ENCODE results near the gene ATF7IP2. TPM values are rescaled to one million over a fixed set of nuclear protein-coding genes. Genes with fewer than 3 reads are reported as not detected.

Gene ATF7IP2
- total RNA-seq, 6 donors from 2014 or later: 4.2 to 13.6 (median 10.2) TPM

DNA sequence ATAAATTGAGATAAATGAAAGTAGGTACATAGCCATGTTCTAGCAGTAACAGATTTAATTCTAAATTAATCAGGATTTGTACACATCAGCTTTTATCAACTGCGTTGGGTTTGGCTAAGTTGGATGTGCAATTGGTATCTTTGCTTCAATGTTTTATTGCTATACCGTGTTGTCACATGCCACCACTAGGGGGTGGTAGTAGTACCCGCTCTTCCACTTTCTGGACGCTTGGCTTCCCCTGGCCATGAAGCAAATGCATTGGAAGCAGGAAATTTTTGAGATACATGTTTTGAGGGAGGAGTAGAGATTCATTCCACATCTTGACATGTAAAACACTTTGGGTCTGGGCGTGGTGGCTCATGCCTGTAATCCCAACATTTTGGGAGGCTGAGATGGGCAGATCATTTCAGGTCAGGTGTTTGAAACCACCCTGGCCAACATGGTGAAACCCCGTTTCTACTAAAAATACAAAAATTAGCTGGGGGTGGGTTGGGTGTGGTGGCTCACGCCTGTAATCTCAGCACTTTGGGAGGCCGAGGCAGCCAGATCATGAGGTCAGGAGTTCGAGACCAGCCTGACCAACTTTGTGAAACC lies 135.9 kb downstream of the ATF7IP2 start:
- WGBS, 2 donors: 38 to 49% methylated on average over 9 of the region's 9 CpGs
- H3K27ac ChIP-seq: peak overlapping the region in 1 of 4 donors; percentile 18
- H3K4me3 ChIP-seq: no peak overlapping the region
- H3K36me3 ChIP-seq: peaks cover 0 to 56% (median 21%) of the 10 kb centered on the region in 4 donors
- DNase-seq (peak in 1 of 2 donors; percentile 35), ATAC-seq (ENCODE audit: low FRiP score in 2 of 2) (peak in 1 of 2 donors; percentile 73)
- no peak for TF ChIP-seq POLR2A (IDR thresholded peaks at IDR 0.05)
- TF ChIP-seq, protein P1, sequence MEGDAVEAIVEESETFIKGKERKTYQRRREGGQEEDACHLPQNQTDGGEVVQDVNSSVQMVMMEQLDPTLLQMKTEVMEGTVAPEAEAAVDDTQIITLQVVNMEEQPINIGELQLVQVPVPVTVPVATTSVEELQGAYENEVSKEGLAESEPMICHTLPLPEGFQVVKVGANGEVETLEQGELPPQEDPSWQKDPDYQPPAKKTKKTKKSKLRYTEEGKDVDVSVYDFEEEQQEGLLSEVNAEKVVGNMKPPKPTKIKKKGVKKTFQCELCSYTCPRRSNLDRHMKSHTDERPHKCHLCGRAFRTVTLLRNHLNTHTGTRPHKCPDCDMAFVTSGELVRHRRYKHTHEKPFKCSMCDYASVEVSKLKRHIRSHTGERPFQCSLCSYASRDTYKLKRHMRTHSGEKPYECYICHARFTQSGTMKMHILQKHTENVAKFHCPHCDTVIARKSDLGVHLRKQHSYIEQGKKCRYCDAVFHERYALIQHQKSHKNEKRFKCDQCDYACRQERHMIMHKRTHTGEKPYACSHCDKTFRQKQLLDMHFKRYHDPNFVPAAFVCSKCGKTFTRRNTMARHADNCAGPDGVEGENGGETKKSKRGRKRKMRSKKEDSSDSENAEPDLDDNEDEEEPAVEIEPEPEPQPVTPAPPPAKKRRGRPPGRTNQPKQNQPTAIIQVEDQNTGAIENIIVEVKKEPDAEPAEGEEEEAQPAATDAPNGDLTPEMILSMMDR (IDR thresholded peaks at IDR 0.05): peak; percentile 54 to 83 (median 78)
- TF ChIP-seq POLR2AphosphoS5 (IDR thresholded peaks at IDR 0.05): peak in 1 of 2 donors; percentile 30
- TF ChIP-seq EP300 (IDR thresholded peaks at IDR 0.05): no peak
- H3K9me3 ChIP-seq: peaks cover 0 to 3% (median 0%) of the 10 kb centered on the region in 4 donors
- H3K27me3 ChIP-seq: no peaks in the 10 kb centered on the region
- peaks cover 0 to 17% (median 8%) of the 10 kb centered on the region in 4 donors for H3K4me1 ChIP-seq

DNA sequence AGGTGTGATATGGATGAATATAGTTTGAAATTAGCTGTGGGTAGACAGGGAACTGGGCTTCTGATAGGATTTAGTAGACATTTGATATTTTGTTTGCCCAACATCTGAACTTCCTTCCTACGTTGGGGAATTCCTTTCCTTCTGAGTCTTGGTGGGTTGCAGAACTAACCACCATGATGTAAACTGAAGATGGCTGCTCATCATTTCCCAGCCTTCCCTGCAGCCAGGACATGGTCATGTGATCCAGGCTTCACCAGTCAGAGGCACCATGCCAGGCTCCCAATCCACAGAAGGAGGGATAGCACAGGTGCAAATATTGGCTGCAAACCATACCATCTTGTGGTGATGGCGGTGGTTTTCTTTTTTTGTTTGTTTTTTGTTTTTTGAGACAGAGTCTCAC lies 137.1 kb downstream of the ATF7IP2 start:
- WGBS, 2 donors: 61 to 67% methylated on average over 2 of the region's 2 CpGs
- peaks cover 0 to 66% (median 25%) of the 10 kb centered on the region in 4 donors for H3K36me3 ChIP-seq
- no peaks in the 10 kb centered on the region for H3K9me3 ChIP-seq
- ATAC-seq (ENCODE audit: low FRiP score in 2 of 2) (no peak), DNase-seq (no peak)
- H3K27me3 ChIP-seq: no peaks in the 10 kb centered on the region
- H3K4me3 ChIP-seq: no peak overlapping the region
- H3K27ac ChIP-seq: no peak overlapping the region
- TF ChIP-seq EP300 (IDR thresholded peaks at IDR 0.05): no peak
- TF ChIP-seq POLR2AphosphoS5 (IDR thresholded peaks at IDR 0.05): no peak
- TF ChIP-seq POLR2A (IDR thresholded peaks at IDR 0.05): no peak
- TF ChIP-seq, protein P1 (IDR thresholded peaks at IDR 0.05): no peak
- H3K4me1 ChIP-seq: peaks cover 0 to 17% (median 8%) of the 10 kb centered on the region in 4 donors

DNA sequence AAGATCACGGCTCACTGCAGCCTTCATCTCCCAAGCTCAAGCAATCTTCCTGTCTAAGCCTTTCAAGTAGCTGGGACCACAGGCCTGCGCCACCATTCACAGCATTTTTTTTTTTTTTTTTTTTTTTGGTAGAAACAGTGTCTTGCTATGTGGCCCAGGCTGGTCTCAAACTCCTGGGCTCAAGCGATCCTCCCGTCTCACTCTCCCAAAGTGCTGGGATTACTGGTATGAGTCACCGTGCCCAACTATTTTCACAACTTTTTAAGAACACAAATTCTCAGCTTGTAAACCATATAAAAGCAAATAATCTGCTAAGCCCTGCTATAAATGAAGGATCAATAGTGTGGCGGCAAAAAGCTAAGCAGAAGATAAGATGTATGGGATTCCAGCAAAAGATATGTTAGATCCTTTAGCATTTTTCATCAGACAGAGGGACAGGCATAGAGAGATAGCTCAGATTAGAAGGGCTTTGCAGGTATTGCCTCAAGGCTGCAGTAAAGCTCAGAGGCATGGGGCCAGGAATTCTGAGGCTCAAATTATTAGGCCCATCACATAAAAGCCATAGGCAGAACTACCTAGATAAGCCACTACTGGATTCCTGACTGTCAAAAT lies 139.5 kb downstream of the ATF7IP2 start:
- ATAC-seq (ENCODE audit: low FRiP score in 2 of 2): no peak
- Histone ChIP-seq H3K4me1 (peaks cover 0 to 17% (median 3%) of the 10 kb centered on the region in 4 donors), H3K27me3 (no peaks in the 10 kb centered on the region), H3K36me3 (peaks cover 0 to 84% (median 35%) of the 10 kb centered on the region in 4 donors), H3K9me3 (no peaks in the 10 kb centered on the region), H3K27ac (no peak overlapping the region), H3K4me3 (no peak overlapping the region)
- 93 to 96% methylated on average over 6 of the region's 6 CpGs for WGBS, 2 donors
- no peak for TF ChIP-seq POLR2A (IDR thresholded peaks at IDR 0.05)
- TF ChIP-seq, protein P1 (IDR thresholded peaks at IDR 0.05): no peak
- no peak for TF ChIP-seq EP300 (IDR thresholded peaks at IDR 0.05)
- TF ChIP-seq POLR2AphosphoS5 (IDR thresholded peaks at IDR 0.05): no peak
- no peak for DNase-seq

DNA sequence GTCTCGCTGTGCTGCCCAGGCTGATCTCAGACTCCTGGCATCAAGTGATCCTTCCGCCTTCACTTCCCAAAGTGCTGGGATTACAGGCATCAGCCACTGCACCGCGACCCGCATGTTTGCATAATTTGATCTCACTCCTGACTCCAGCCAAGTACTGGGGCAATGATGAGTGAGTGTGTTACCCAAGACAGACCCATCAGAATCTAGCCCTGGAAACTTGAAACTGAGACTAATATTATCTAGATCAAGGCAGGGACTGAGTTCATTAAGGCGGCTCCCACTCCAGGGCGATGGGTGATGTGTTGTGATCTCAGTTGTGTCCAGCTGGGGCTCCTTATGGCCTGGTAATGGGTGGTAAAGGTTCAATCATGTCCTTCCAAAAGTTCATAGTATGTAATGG lies 141.1 kb downstream of the ATF7IP2 start:
- Histone ChIP-seq H3K4me1 (peaks cover 0 to 2% (median 0%) of the 10 kb centered on the region in 4 donors), H3K36me3 (peaks cover 7 to 87% (median 50%) of the 10 kb centered on the region in 4 donors), H3K27me3 (no peaks in the 10 kb centered on the region), H3K9me3 (no peaks in the 10 kb centered on the region), H3K27ac (no peak overlapping the region), H3K4me3 (no peak overlapping the region)
- no peak for ATAC-seq (ENCODE audit: low FRiP score in 2 of 2)
- no peak for TF ChIP-seq POLR2A (IDR thresholded peaks at IDR 0.05)
- TF ChIP-seq POLR2AphosphoS5 (IDR thresholded peaks at IDR 0.05): no peak
- TF ChIP-seq EP300 (IDR thresholded peaks at IDR 0.05): no peak
- no peak for DNase-seq
- 89 to 94% methylated on average over 7 of the region's 7 CpGs for WGBS, 2 donors

DNA sequence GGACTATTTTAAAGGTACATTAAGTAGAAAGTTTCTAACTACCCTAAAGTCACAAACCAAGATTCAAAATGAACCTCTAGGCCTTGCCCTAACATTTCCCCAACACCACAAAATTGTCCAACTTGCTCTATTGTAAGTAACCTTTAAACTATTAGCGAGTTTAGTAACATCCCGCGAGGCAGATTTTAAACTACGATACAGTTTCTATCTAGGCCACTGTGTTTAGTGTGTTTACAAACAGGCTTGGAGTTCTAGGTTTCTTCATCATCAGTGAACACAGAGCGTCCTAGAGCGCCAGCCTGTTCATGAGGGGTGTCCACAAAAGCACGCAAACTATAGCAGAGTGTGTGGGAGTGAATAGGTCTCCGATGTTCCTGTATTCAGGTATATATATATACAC lies 142.8 kb downstream of the ATF7IP2 start:
- H3K4me3 ChIP-seq: no peak overlapping the region
- 98 to 99% methylated on average over 8 of the region's 8 CpGs for WGBS, 2 donors
- H3K4me1 ChIP-seq: no peaks in the 10 kb centered on the region
- ATAC-seq (ENCODE audit: low FRiP score in 2 of 2) (no peak), DNase-seq (no peak)
- H3K27ac ChIP-seq: no peak overlapping the region
- TF ChIP-seq POLR2A (IDR thresholded peaks at IDR 0.05): no peak
- TF ChIP-seq, protein P1 (IDR thresholded peaks at IDR 0.05): no peak
- no peak for TF ChIP-seq POLR2AphosphoS5 (IDR thresholded peaks at IDR 0.05)
- TF ChIP-seq EP300 (IDR thresholded peaks at IDR 0.05): no peak
- H3K9me3 ChIP-seq: no peaks in the 10 kb centered on the region
- no peaks in the 10 kb centered on the region for H3K27me3 ChIP-seq
- peaks cover 15 to 96% (median 52%) of the 10 kb centered on the region in 4 donors for H3K36me3 ChIP-seq
